PC-3 (cell line): Measurements from ENCODE around the gene SEC31A. TPM values are rescaled to one million over a fixed set of nuclear protein-coding genes. Genes with fewer than 3 reads are reported as not detected.
"Not testable (repeated sequence)": the region's sequence is repeated elsewhere in the genome, so short reads cannot be mapped to it uniquely, and the experiment has no call there.

Experiments
- ATAC-seq: fragments of 200-7000 bp; cut with Tn5 transposase; 2 replicates; pipeline ENCODE4 v1.9.1; 2020; ENCODE audit warnings: mild to moderate bottlenecking, moderate library complexity
- BruUV-seq: library from RNA; stranded (reverse); fragments of 400-500 nt; replicated peaks from 2 replicates; lab custom pipeline; 2021; lab: Mats Ljungman, UMichigan
- CTCF ChIA-PET: fragments of 300-600 bp; sonication (Branson Sonifier 250); formaldehyde crosslinking; loops from one replicate; lab custom pipeline; 2022; ENCODE audit warnings: antibody characterized with exemption; lab: Charles Lee
- POLR2A ChIA-PET: fragments of 300-600 bp; sonication (Branson Sonifier 250); formaldehyde crosslinking; loops from one replicate; lab custom pipeline; 2022; ENCODE audit warnings: antibody characterized with exemption; ENCODE audit not compliant: unreplicated experiment; lab: Charles Lee
- DNase-seq: peaks from one replicate; pipeline ENCODE4 v3.0.0-alpha.2; 2015
- H2AFZ ChIP-seq: fragments of 300-600 bp; sonication (generic); 2 replicates; pipeline ENCODE4 v1.6.0; 2016; ENCODE audit warnings: antibody characterized with exemption, low read length
- H3F3A ChIP-seq: fragments of 300-600 bp; sonication (generic); one replicate; pipeline ENCODE4 v1.6.0; 2017; ENCODE audit warnings: antibody characterized with exemption, low read length, control low read depth, mild to moderate bottlenecking; ENCODE audit not compliant: unreplicated experiment
- H3K27ac ChIP-seq: fragments of 300-600 bp; sonication (generic); 2 replicates; pipeline ENCODE4 v1.5.1; 2016; ENCODE audit warnings: mild to moderate bottlenecking, low read length
- H3K27me3 ChIP-seq: fragments of 300-600 bp; sonication (generic); 2 replicates; pipeline ENCODE4 v1.6.1; 2016; ENCODE audit warnings: low read length, mixed read lengths
- H3K36me3 ChIP-seq: fragments of 300-600 bp; sonication (generic); 2 replicates; pipeline ENCODE4 v1.6.1; 2016; ENCODE audit warnings: low read depth, mixed run types, low read length, mixed read lengths
- H3K4me1 ChIP-seq: fragments of 300-600 bp; sonication (generic); 2 replicates; pipeline ENCODE4 v1.5.1; 2016; ENCODE audit warnings: low read length; ENCODE audit not compliant: insufficient read depth
- H3K4me2 ChIP-seq: fragments of 300-600 bp; sonication (generic); 2 replicates; pipeline ENCODE4 v1.6.0; 2016; ENCODE audit warnings: low read length
- H3K4me3 ChIP-seq: fragments of 300-600 bp; sonication (generic); 2 replicates; pipeline ENCODE4 v1.5.1; 2016; ENCODE audit warnings: mild to moderate bottlenecking, low read length, mixed read lengths
- H3K79me2 ChIP-seq: fragments of 300-600 bp; sonication (generic); 2 replicates; pipeline ENCODE4 v1.6.1; 2017; ENCODE audit warnings: low read length, mixed read lengths
- H3K9ac ChIP-seq: fragments of 300-600 bp; sonication (generic); 2 replicates; pipeline ENCODE4 v1.6.0; 2016; ENCODE audit warnings: mild to moderate bottlenecking, low read length
- H3K9me2 ChIP-seq: fragments of 300-600 bp; sonication (generic); replicated peaks from 2 replicates; pipeline ENCODE4 v1.6.1; 2016; ENCODE audit warnings: mixed run types, low read length, mixed read lengths
- H3K9me3 ChIP-seq: fragments of 300-600 bp; sonication (generic); 2 replicates; pipeline ENCODE4 v1.6.1; 2016; ENCODE audit warnings: low read length, mixed read lengths
- H4K20me1 ChIP-seq: fragments of 300-600 bp; sonication (generic); 2 replicates; pipeline ENCODE4 v1.6.1; 2016; ENCODE audit warnings: low read length, mixed read lengths
- EZH2 ChIP-seq: fragments of 300-600 bp; sonication (generic); IDR thresholded peaks from one replicate; pipeline ENCODE4 v1.6.1; 2017; ENCODE audit warnings: antibody characterized with exemption, mild to moderate bottlenecking, low read length; ENCODE audit not compliant: unreplicated experiment
- EZH2phosphoT487 ChIP-seq: fragments of 300-600 bp; sonication (generic); IDR thresholded peaks from 2 replicates; pipeline ENCODE4 v1.6.1; 2018; ENCODE audit warnings: mild to moderate bottlenecking, antibody characterized with exemption, low read length, borderline replicate concordance
- intact Hi-C: fragments of 100-400 bp; cut with micrococcal nuclease; formaldehyde crosslinking; loops from 2 replicates; pipeline ENCODE4 v1.9.0; 2023
- total RNA-seq: library from RNA; depleted of rRNA; stranded (reverse); fragments of >200 nt; gene quantifications from 2 replicates; pipeline ENCODE4 v1.2.3, GENCODE V29; 2014
- TF ChIP-seq, protein P1 (sequence below): fragments of 300-600 bp; sonication (generic); conservative IDR thresholded peaks from 2 replicates; pipeline ENCODE4 v1.5.1; 2017; ENCODE audit warnings: antibody characterized with exemption, low read depth, mild to moderate bottlenecking, low read length

SEC31A gene
- total RNA-seq, 1 experiment from 2014 or later: 47.4 TPM

DNA sequence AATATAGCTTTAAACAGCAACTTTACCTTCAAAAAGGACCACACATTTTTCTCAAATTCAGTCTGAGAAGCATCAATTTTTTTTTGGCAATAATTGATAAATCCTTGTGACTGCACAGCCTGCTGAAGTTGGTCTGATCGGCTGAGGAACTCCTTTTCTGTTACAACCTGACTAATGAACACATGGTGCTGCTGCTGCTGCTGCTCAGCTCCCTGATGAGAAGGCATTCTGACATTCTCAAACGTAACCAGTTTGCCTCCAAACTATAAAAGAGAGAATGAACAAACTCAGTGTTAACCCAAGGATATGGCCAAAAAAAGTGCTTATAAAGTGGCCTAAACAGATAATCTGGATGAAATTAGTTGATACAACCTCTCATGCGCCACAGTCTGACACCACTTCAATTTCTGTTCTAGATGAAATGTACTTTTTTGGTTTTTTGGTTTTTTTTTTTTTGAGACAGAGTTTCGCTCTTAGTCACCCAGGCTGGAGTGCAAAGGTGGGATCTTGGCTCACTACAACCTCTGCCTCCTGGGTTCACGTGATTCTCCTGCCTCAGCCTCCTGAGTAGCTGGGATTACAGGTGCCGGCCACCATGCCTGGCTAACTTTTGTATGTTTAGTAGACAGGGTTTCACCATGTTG is 26.5 kb downstream of the SEC31A start:
- no peaks in the 10 kb centered on the region for H4K20me1 ChIP-seq
- H3K27ac ChIP-seq: no peak overlapping the region
- POLR2A ChIA-PET: no interaction called here

DNA sequence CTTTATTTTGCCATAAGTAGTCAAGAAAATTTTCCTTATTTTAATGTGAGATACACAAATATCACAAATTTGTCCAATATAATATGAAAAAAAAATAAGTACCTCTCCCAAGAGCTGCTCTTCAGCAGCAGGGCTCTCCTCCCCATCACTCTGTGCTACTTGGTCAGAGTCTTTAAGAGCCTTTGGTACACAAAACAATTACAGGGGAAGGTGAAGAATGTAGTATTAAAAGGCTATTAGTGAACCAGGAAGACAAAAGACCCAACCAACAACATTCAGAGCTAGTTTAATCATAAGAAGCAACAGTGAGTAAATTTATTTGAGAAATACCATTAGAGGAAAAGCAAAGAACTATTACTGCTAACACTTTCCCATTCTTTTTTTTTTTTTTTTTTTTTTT is 29.4 kb downstream of the SEC31A start:
- H3F3A ChIP-seq: no peaks in the 10 kb centered on the region
- no peak for TF ChIP-seq EZH2
- TF ChIP-seq, protein P1, sequence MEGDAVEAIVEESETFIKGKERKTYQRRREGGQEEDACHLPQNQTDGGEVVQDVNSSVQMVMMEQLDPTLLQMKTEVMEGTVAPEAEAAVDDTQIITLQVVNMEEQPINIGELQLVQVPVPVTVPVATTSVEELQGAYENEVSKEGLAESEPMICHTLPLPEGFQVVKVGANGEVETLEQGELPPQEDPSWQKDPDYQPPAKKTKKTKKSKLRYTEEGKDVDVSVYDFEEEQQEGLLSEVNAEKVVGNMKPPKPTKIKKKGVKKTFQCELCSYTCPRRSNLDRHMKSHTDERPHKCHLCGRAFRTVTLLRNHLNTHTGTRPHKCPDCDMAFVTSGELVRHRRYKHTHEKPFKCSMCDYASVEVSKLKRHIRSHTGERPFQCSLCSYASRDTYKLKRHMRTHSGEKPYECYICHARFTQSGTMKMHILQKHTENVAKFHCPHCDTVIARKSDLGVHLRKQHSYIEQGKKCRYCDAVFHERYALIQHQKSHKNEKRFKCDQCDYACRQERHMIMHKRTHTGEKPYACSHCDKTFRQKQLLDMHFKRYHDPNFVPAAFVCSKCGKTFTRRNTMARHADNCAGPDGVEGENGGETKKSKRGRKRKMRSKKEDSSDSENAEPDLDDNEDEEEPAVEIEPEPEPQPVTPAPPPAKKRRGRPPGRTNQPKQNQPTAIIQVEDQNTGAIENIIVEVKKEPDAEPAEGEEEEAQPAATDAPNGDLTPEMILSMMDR: no peak
- no peak for TF ChIP-seq EZH2phosphoT487
- H3K27ac ChIP-seq: no peak overlapping the region
- H3K79me2 ChIP-seq: no peaks in the 10 kb centered on the region
- H3K36me3 ChIP-seq: peaks cover 35% of the 10 kb centered on the region
- intact Hi-C loops: no loop called here
- ChIA-PET POLR2A (no interaction called here), CTCF (no interaction called here)
- DNase-seq (no peak), ATAC-seq (no peak)
- no peaks in the 10 kb centered on the region for H3K9me3 ChIP-seq
- H3K9me2 ChIP-seq: no peaks in the 10 kb centered on the region
- no TSS peak for BruUV-seq
- peaks cover 17% of the 10 kb centered on the region for H3K4me1 ChIP-seq
- no peaks in the 10 kb centered on the region for H4K20me1 ChIP-seq
- H3K9ac ChIP-seq: no peak overlapping the region
- H3K27me3 ChIP-seq: no peaks in the 10 kb centered on the region
- H3K4me3 ChIP-seq: no peak overlapping the region
- H3K4me2 ChIP-seq: no peak overlapping the region
- no peak overlapping the region for H2AFZ ChIP-seq

More for the DNA sequence above, 26.5 kb downstream of the SEC31A start:
- Histone ChIP-seq H2AFZ (no peak overlapping the region), H3K4me1 (peaks cover 15% of the 10 kb centered on the region), H3K4me2 (no peak overlapping the region), H3K9me3 (no peaks in the 10 kb centered on the region), H3K36me3 (peaks cover 35% of the 10 kb centered on the region), H3K27me3 (no peaks in the 10 kb centered on the region), H3K79me2 (no peaks in the 10 kb centered on the region), H3F3A (no peaks in the 10 kb centered on the region), H3K9ac (no peak overlapping the region), H3K9me2 (no peaks in the 10 kb centered on the region), H3K4me3 (no peak overlapping the region)
- CTCF ChIA-PET: no interaction called here
- ATAC-seq (no peak), DNase-seq (no peak)
- no TSS peak for BruUV-seq
- intact Hi-C loops: no loop called here
- TF ChIP-seq EZH2phosphoT487 (no peak), EZH2 (no peak)
- TF ChIP-seq, protein P1: no peak

DNA sequence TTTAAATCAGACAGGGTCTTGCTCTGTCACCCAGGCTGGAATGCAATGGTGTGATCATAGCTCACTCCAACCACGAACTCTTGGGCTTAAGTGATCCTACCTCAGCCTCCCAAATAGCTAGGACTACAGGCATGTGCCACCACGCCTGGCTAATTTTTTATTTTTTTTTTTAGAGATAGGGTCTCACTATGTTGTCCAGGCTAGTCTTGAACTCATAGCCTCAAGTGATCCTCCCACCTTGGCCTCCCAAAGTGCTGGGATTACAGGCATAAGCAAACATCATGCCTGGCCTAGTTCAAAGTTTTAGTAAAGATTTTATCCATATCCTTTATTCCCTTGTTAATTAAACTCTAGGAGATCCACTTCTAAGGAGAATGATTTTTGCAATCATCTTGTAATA is 30.5 kb downstream of the SEC31A start:
- H3K27me3 ChIP-seq, CTCF ChIA-PET, BruUV-seq, H3F3A ChIP-seq, H4K20me1 ChIP-seq, H3K9me3 ChIP-seq, H3K79me2 ChIP-seq, intact Hi-C loops, POLR2A ChIA-PET, H3K9me2 ChIP-seq, H3K4me2 ChIP-seq, ATAC-seq, H3K27ac ChIP-seq, H3K4me3 ChIP-seq, H2AFZ ChIP-seq, DNase-seq, H3K9ac ChIP-seq: not testable (repeated sequence)
- peaks cover 12% of the 10 kb centered on the region; the same call in 1 of the 2 replicates for H3K4me1 ChIP-seq
- peaks cover 32% of the 10 kb centered on the region for H3K36me3 ChIP-seq
